ENCODE results near the gene CCNQ.

CCNQ gene

GRCh38 chrX:153639177-153640044 lies 40.5 kb upstream of the CCNQ start:
- Histone ChIP-seq H3K79me2 (ENCODE audit: insufficient read depth, low read length) (no peaks in the 10 kb centered on the region), H4K20me1 (ENCODE audit: insufficient read depth, low read length, poor library complexity, severe bottlenecking) (no peaks in the 10 kb centered on the region), H3K9ac (ENCODE audit: low read depth, low read length, poor library complexity, severe bottlenecking) (no peak overlapping the region), H3K4me3 (ENCODE audit: low read length, poor library complexity, severe bottlenecking) (no peak overlapping the region), H3K27me3 (ENCODE audit: insufficient read depth, low read length, poor library complexity, severe bottlenecking) (peaks cover 7% of the 10 kb centered on the region), H3K4me2 (ENCODE audit: low read depth, low read length, poor library complexity, severe bottlenecking) (no peak overlapping the region), H3K4me1 (ENCODE audit: insufficient read depth, low read length, poor library complexity, severe bottlenecking) (no peaks in the 10 kb centered on the region), H3K9me3 (ENCODE audit: insufficient read depth, low read depth, low read length) (no peaks in the 10 kb centered on the region), H3K36me3 (ENCODE audit: insufficient read depth, low read length) (no peaks in the 10 kb centered on the region), H3K9me2 (replicated peaks; ENCODE audit: low read depth, low read length) (no peaks in the 10 kb centered on the region), H3F3A (ENCODE audit: low read depth) (no peaks in the 10 kb centered on the region), H2AFZ (ENCODE audit: low read length) (no peak overlapping the region)
- no peak for TF ChIP-seq EZH2phosphoT487 (IDR thresholded peaks at IDR 0.05; ENCODE audit: borderline replicate concordance)
- TF ChIP-seq, protein P1, sequence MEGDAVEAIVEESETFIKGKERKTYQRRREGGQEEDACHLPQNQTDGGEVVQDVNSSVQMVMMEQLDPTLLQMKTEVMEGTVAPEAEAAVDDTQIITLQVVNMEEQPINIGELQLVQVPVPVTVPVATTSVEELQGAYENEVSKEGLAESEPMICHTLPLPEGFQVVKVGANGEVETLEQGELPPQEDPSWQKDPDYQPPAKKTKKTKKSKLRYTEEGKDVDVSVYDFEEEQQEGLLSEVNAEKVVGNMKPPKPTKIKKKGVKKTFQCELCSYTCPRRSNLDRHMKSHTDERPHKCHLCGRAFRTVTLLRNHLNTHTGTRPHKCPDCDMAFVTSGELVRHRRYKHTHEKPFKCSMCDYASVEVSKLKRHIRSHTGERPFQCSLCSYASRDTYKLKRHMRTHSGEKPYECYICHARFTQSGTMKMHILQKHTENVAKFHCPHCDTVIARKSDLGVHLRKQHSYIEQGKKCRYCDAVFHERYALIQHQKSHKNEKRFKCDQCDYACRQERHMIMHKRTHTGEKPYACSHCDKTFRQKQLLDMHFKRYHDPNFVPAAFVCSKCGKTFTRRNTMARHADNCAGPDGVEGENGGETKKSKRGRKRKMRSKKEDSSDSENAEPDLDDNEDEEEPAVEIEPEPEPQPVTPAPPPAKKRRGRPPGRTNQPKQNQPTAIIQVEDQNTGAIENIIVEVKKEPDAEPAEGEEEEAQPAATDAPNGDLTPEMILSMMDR (conservative IDR thresholded peaks at IDR 0.05; ENCODE audit: low read length) = no peak

GRCh38 chrX:153638436-153639176 lies 39.7 kb upstream of the CCNQ start:
- H3F3A ChIP-seq (ENCODE audit: low read depth) = no peaks in the 10 kb centered on the region
- H3K4me2 ChIP-seq (ENCODE audit: low read depth, low read length, poor library complexity, severe bottlenecking) = no peak overlapping the region
- H3K9me2 ChIP-seq (replicated peaks; ENCODE audit: low read depth, low read length) = no peaks in the 10 kb centered on the region
- H3K9me3 ChIP-seq (ENCODE audit: insufficient read depth, low read depth, low read length) = no peaks in the 10 kb centered on the region
- H2AFZ ChIP-seq (ENCODE audit: low read length) = no peak overlapping the region
- no peak overlapping the region for H3K4me3 ChIP-seq (ENCODE audit: low read length, poor library complexity, severe bottlenecking)
- H3K36me3 ChIP-seq (ENCODE audit: insufficient read depth, low read length) = no peaks in the 10 kb centered on the region
- H3K79me2 ChIP-seq (ENCODE audit: insufficient read depth, low read length) = no peaks in the 10 kb centered on the region
- no peaks in the 10 kb centered on the region for H3K4me1 ChIP-seq (ENCODE audit: insufficient read depth, low read length, poor library complexity, severe bottlenecking)
- H3K27me3 ChIP-seq (ENCODE audit: insufficient read depth, low read length, poor library complexity, severe bottlenecking) = peaks cover 5% of the 10 kb centered on the region
- no peaks in the 10 kb centered on the region for H4K20me1 ChIP-seq (ENCODE audit: insufficient read depth, low read length, poor library complexity, severe bottlenecking)
- TF ChIP-seq, protein P1 (conservative IDR thresholded peaks at IDR 0.05; ENCODE audit: low read length) = no peak
- TF ChIP-seq EZH2phosphoT487 (IDR thresholded peaks at IDR 0.05; ENCODE audit: borderline replicate concordance) = no peak
- no peak overlapping the region for H3K9ac ChIP-seq (ENCODE audit: low read depth, low read length, poor library complexity, severe bottlenecking)

DNA sequence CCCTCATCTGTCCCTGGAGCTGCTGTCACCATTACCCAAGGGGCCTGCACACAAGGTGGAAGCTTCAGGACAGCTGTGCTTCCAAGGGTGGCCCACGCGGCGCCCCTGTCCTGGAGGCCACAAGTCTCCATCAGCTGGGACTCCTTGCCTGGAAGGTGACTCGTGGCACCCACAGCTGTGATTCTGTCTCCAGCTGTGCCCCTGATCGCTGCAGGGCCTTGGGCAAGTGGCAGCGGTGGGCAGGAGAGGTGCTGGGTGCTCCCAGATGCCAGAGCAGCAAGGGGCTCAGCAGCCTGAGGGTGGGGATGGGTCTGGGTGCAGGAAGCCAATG lies 39.1 kb upstream of the CCNQ start:
- Histone ChIP-seq H3K4me2 (ENCODE audit: low read depth, low read length, poor library complexity, severe bottlenecking) (no peak overlapping the region), H3K9me3 (ENCODE audit: insufficient read depth, low read depth, low read length) (no peaks in the 10 kb centered on the region), H2AFZ (ENCODE audit: low read length) (no peak overlapping the region), H3K9me2 (replicated peaks; ENCODE audit: low read depth, low read length) (no peaks in the 10 kb centered on the region), H3F3A (ENCODE audit: low read depth) (no peaks in the 10 kb centered on the region), H3K79me2 (ENCODE audit: insufficient read depth, low read length) (no peaks in the 10 kb centered on the region), H3K9ac (ENCODE audit: low read depth, low read length, poor library complexity, severe bottlenecking) (no peak overlapping the region), H4K20me1 (ENCODE audit: insufficient read depth, low read length, poor library complexity, severe bottlenecking) (no peaks in the 10 kb centered on the region), H3K4me3 (ENCODE audit: low read length, poor library complexity, severe bottlenecking) (no peak overlapping the region), H3K4me1 (ENCODE audit: insufficient read depth, low read length, poor library complexity, severe bottlenecking) (no peaks in the 10 kb centered on the region), H3K27me3 (ENCODE audit: insufficient read depth, low read length, poor library complexity, severe bottlenecking) (no peaks in the 10 kb centered on the region), H3K36me3 (ENCODE audit: insufficient read depth, low read length) (no peaks in the 10 kb centered on the region)
- no peak for TF ChIP-seq EZH2phosphoT487 (IDR thresholded peaks at IDR 0.05; ENCODE audit: borderline replicate concordance)
- TF ChIP-seq, protein P1 (conservative IDR thresholded peaks at IDR 0.05; ENCODE audit: low read length) = no peak
